HCT116 (cell line): ENCODE measurements around the gene HBA2. TPM values are rescaled to one million over a fixed set of nuclear protein-coding genes. Genes with fewer than 3 reads are reported as not detected.
"Not testable (repeated sequence)": the region's sequence is repeated elsewhere in the genome, so short reads cannot be mapped to it uniquely, and the experiment has no call there.

ENCODE experiments used
- ATAC-seq: fragments of 200-7000 bp; cut with Tn5 transposase; 2 replicates; pipeline ENCODE4 v1.9.1; 2020; ENCODE audit warnings: mild to moderate bottlenecking, moderate library complexity
- BruUV-seq: library from RNA; stranded (reverse); fragments of 400-500 nt; replicated peaks from 2 replicates; lab custom pipeline; 2021; lab: Mats Ljungman, UMichigan
- CTCF ChIA-PET: fragments of 300-600 bp; sonication (Branson Sonifier 250); formaldehyde crosslinking; loops from one replicate; lab custom pipeline; 2021; ENCODE audit warnings: antibody characterized with exemption; lab: Charles Lee
- POLR2A ChIA-PET: fragments of 300-600, 350-600 bp; sonication (Branson Sonifier 250); formaldehyde crosslinking; loops from one replicate; lab custom pipeline; 2021; ENCODE audit warnings: antibody characterized with exemption; lab: Charles Lee
- RAD21 ChIA-PET, 2 experiments: fragments of 300-600 bp; sonication (Branson Sonifier 250); formaldehyde crosslinking; loops; one replicate each; lab custom pipeline; 2023; ENCODE audit warnings: low total read pairs in 2 of 2; ENCODE audit not compliant: uncharacterized antibody in 2 of 2, unreplicated experiment in 2 of 2, low non-redundant PET in 1 of 2; lab: Charles Lee
- DNase-seq: peaks from one replicate; pipeline ENCODE4 v3.0.0-alpha.2; 2010; ENCODE audit warnings: low read depth, low spot score
- H2AFZ ChIP-seq: fragments of 200-600 bp; shearing (Covaris generic), sonication (generic); 2 replicates; pipeline ENCODE4 v1.6.1; 2017; ENCODE audit warnings: low read depth, mixed run types, mixed read lengths, antibody characterized with exemption, low read length; ENCODE audit not compliant: poor library complexity, severe bottlenecking
- H3K27ac ChIP-seq: 2 replicates; pipeline ENCODE4 v1.5.1; 2012; ENCODE audit warnings: low read depth, low read length
- H3K27me3 ChIP-seq: fragments of 200-600 bp; sonication (generic); 2 replicates; pipeline ENCODE4 v1.6.1; 2016; ENCODE audit warnings: mixed run types, low read length, mixed read lengths; ENCODE audit not compliant: insufficient read depth
- H3K36me3 ChIP-seq, 2 experiments: fragments of 200-500 bp in 1 of 2; fragments of 200-600 bp in 1 of 2; sonication (Bioruptor generic) in 1 of 2; sonication (generic) in 1 of 2; 2 replicates each; pipeline versions ENCODE4 v1.5.1 to v1.6.1; 2014 to 2016; ENCODE audit warnings: low read length in 2 of 2, inconsistent platforms in 1 of 2, mixed read lengths in 1 of 2, mixed run types in 1 of 2; ENCODE audit not compliant: insufficient read depth in 2 of 2, control insufficient read depth in 1 of 2
- H3K4me1 ChIP-seq, 2 experiments: fragments of 200-600 bp in 1 of 2; sonication (generic) in 1 of 2; 2 replicates each; pipeline versions ENCODE4 v1.5.1 to v1.6.1; 2012 to 2017; ENCODE audit warnings: low read length in 2 of 2, inconsistent platforms in 1 of 2, mild to moderate bottlenecking in 1 of 2, mixed read lengths in 1 of 2, mixed run types in 1 of 2, moderate library complexity in 1 of 2; ENCODE audit not compliant: insufficient read depth in 2 of 2, control insufficient read depth in 1 of 2
- H3K4me2 ChIP-seq: fragments of 200-600 bp; sonication (generic); 2 replicates; pipeline ENCODE4 v1.6.1; 2017; ENCODE audit warnings: mixed run types, low read length, mixed read lengths
- H3K4me3 ChIP-seq, 2 experiments: fragments of 200-600 bp in 1 of 2; sonication (generic) in 1 of 2; replicated peaks in 1 of 2; 2 replicates each; pipeline ENCODE4 v1.5.1; 2011 to 2016; ENCODE audit warnings: low read length in 2 of 2, control low read depth in 1 of 2, low read depth in 1 of 2, mild to moderate bottlenecking in 1 of 2, mixed read lengths in 1 of 2, mixed run types in 1 of 2
- H3K79me2 ChIP-seq: fragments of 200-600 bp; sonication (generic); 2 replicates; pipeline ENCODE4 v1.6.1; 2017; ENCODE audit warnings: mild to moderate bottlenecking, mixed run types, low read length, moderate library complexity, mixed read lengths; ENCODE audit not compliant: insufficient read depth
- H3K9ac ChIP-seq: fragments of 200-600 bp; sonication (generic); 2 replicates; pipeline ENCODE4 v1.6.1; 2016; ENCODE audit warnings: low read length, mixed read lengths
- H3K9me2 ChIP-seq: fragments of 200-600 bp; sonication (generic), shearing (Covaris generic); 2 replicates; pipeline ENCODE4 v1.6.1; 2017; ENCODE audit warnings: mixed run types, mild to moderate bottlenecking, moderate library complexity; ENCODE audit not compliant: insufficient read depth
- H3K9me3 ChIP-seq, 2 experiments: fragments of 200-500 bp in 1 of 2; fragments of 200-600 bp in 1 of 2; sonication (Bioruptor generic) in 1 of 2; sonication (generic) in 1 of 2; 2 replicates each; pipeline ENCODE4 v1.6.1; 2014 to 2017; ENCODE audit warnings: low read length in 2 of 2, mixed read lengths in 2 of 2, inconsistent platforms in 1 of 2, low read depth in 1 of 2, mild to moderate bottlenecking in 1 of 2, mixed run types in 1 of 2, moderate library complexity in 1 of 2; ENCODE audit not compliant: control insufficient read depth in 1 of 2, insufficient read depth in 1 of 2
- H4K20me1 ChIP-seq: fragments of 200-600 bp; sonication (generic), shearing (Covaris generic); 2 replicates; pipeline ENCODE4 v1.6.1; 2017; ENCODE audit warnings: mixed run types, mild to moderate bottlenecking, moderate library complexity; ENCODE audit not compliant: insufficient read depth
- ATF3 ChIP-seq: IDR thresholded peaks from 2 replicates; pipeline ENCODE4 v1.6.1; 2012
- CBX3 ChIP-seq: IDR thresholded peaks from 2 replicates; pipeline ENCODE4 v1.6.1; 2012; ENCODE audit warnings: low read depth
- CEBPB ChIP-seq: IDR thresholded peaks from 2 replicates; pipeline ENCODE4 v1.6.1; 2012; ENCODE audit warnings: low read depth
- EGR1 ChIP-seq: IDR thresholded peaks from 2 replicates; pipeline ENCODE4 v1.6.1; 2012; ENCODE audit warnings: low read depth
- ELF1 ChIP-seq: IDR thresholded peaks from 2 replicates; pipeline ENCODE4 v1.6.1; 2012; ENCODE audit warnings: low read depth, borderline replicate concordance
- EZH2 ChIP-seq: fragments of 200-600 bp; sonication (generic); IDR thresholded peaks from 2 replicates; pipeline ENCODE4 v1.6.1; 2017; ENCODE audit warnings: antibody characterized with exemption, mixed run types
- EZH2phosphoT487 ChIP-seq: fragments of 200-600 bp; IDR thresholded peaks from 2 replicates; pipeline ENCODE4 v1.6.1; 2018; ENCODE audit warnings: antibody characterized with exemption, borderline replicate concordance
- JUND ChIP-seq: IDR thresholded peaks from 2 replicates; pipeline ENCODE4 v1.6.1; 2012
- MAX ChIP-seq: IDR thresholded peaks from 2 replicates; pipeline ENCODE4 v1.6.1; 2012
- POLR2A ChIP-seq: IDR thresholded peaks from 2 replicates; pipeline ENCODE4 v1.7.0; 2011; ENCODE audit warnings: borderline replicate concordance; ENCODE audit not compliant: insufficient read depth, insufficient read length; ENCODE audit errors: extremely low read depth
- POLR2AphosphoS5 ChIP-seq: IDR thresholded peaks from 2 replicates; pipeline ENCODE4 v1.6.1; 2011; ENCODE audit warnings: mild to moderate bottlenecking, low read depth, low read length, moderate library complexity
- SIN3A ChIP-seq: IDR thresholded peaks from 2 replicates; pipeline ENCODE4 v1.6.1; 2012; ENCODE audit warnings: low read depth
- SP1 ChIP-seq: IDR thresholded peaks from 2 replicates; pipeline ENCODE4 v1.6.1; 2012; ENCODE audit warnings: low read depth
- SRF ChIP-seq: IDR thresholded peaks from 2 replicates; pipeline ENCODE4 v1.6.1; 2012; ENCODE audit warnings: low read depth
- TCF7L2 ChIP-seq: IDR thresholded peaks from 2 replicates; pipeline ENCODE4 v1.7.0; 2011; ENCODE audit warnings: borderline replicate concordance, inconsistent platforms; ENCODE audit not compliant: insufficient read depth, insufficient read length; ENCODE audit errors: extremely low read depth
- YY1 ChIP-seq: IDR thresholded peaks from 2 replicates; pipeline ENCODE4 v1.6.1; 2011; ENCODE audit warnings: low read length, low read depth, moderate library complexity, mild to moderate bottlenecking; ENCODE audit not compliant: insufficient replicate concordance; ENCODE audit errors: extremely low read depth
- ZBTB33 ChIP-seq: IDR thresholded peaks from 2 replicates; pipeline ENCODE4 v1.6.1; 2011; ENCODE audit warnings: mild to moderate bottlenecking, low read length, moderate library complexity; ENCODE audit not compliant: insufficient replicate concordance; ENCODE audit errors: extremely low read depth
- ZFX ChIP-seq: fragments of 450-650 bp; IDR thresholded peaks from 2 replicates; pipeline ENCODE4 v1.6.1; 2017
- intact Hi-C: fragments of 100-400 bp; cut with micrococcal nuclease; formaldehyde crosslinking; loops from 2 replicates; pipeline ENCODE4 v1.10.0; 2022
- total RNA-seq: library from RNA; stranded (reverse); gene quantifications from one replicate; pipeline ENCODE4 v1.2.1, GENCODE V29; 2021; ENCODE audit not compliant: unreplicated experiment

HBA2 gene
- total RNA-seq, 1 experiment from 2014 or later, result 3.0 TPM

GRCh38 chr16:175011-175949, 2.6 kb downstream of the HBA2 start:
- Histone ChIP-seq H3K9me3 (no peaks in the 10 kb centered on the region), H3K4me1 (peaks cover 0 to 7% of the 10 kb centered on the region in 2 experiments; a peak in 2 of 4 replicates), H3K9me2 (no peaks in the 10 kb centered on the region), H3K27ac (no peak overlapping the region), H3K79me2 (no peaks in the 10 kb centered on the region), H3K36me3 (no peaks in the 10 kb centered on the region), H3K4me2 (no peak overlapping the region), H4K20me1 (no peaks in the 10 kb centered on the region), H3K27me3 (no peaks in the 10 kb centered on the region), H3K4me3 (no peak overlapping the region), H3K9ac (no peak overlapping the region), H2AFZ (no peak overlapping the region)
- ChIA-PET POLR2A (no interaction called here), CTCF (no interaction called here), RAD21 (no interaction called here)
- DNase-seq, result no peak
- ATAC-seq, result no peak
- intact Hi-C loops, result no loop called here
- no TSS peak for BruUV-seq
- TF ChIP-seq TCF7L2 (no peak), ZFX (no peak), CBX3 (no peak), EZH2phosphoT487 (no peak), ELF1 (no peak), SIN3A (no peak), POLR2AphosphoS5 (no peak), SRF (no peak), EZH2 (no peak), JUND (no peak), YY1 (no peak), CEBPB (no peak), EGR1 (no peak), ZBTB33 (no peak), POLR2A (no peak), MAX (no peak), ATF3 (no peak), SP1 (no peak)

- not testable (repeated sequence) for H3K27me3 ChIP-seq
Observed at GRCh38 chr16:176006-176405, 3.3 kb downstream of the HBA2 start.

More at GRCh38 chr16:176006-176405, 3.3 kb downstream of the HBA2 start:
- H3K27ac ChIP-seq, H3K79me2 ChIP-seq, H3K9me3 ChIP-seq, POLR2A ChIA-PET, RAD21 ChIA-PET, H3K9ac ChIP-seq, DNase-seq, intact Hi-C loops, H4K20me1 ChIP-seq, BruUV-seq, CTCF ChIA-PET, H3K36me3 ChIP-seq, H2AFZ ChIP-seq, H3K4me3 ChIP-seq, H3K9me2 ChIP-seq, H3K4me1 ChIP-seq: not testable (repeated sequence)
- 0 out of 2 replicates have a peak overlapping the region, but pooled peaks have one; percentile 25 for H3K4me2 ChIP-seq
- ATAC-seq, result peak; percentile 61
